ENCODE measurements around the gene PON3. TPM values are rescaled to one million over a fixed set of nuclear protein-coding genes. Genes with fewer than 3 reads are reported as not detected.

The PON3 gene
- total and polyA plus RNA-seq, 2 of the 8 experiments (the other 6 are each of a cell fraction or from before 2014, with no cell fraction given): not detected

DNA sequence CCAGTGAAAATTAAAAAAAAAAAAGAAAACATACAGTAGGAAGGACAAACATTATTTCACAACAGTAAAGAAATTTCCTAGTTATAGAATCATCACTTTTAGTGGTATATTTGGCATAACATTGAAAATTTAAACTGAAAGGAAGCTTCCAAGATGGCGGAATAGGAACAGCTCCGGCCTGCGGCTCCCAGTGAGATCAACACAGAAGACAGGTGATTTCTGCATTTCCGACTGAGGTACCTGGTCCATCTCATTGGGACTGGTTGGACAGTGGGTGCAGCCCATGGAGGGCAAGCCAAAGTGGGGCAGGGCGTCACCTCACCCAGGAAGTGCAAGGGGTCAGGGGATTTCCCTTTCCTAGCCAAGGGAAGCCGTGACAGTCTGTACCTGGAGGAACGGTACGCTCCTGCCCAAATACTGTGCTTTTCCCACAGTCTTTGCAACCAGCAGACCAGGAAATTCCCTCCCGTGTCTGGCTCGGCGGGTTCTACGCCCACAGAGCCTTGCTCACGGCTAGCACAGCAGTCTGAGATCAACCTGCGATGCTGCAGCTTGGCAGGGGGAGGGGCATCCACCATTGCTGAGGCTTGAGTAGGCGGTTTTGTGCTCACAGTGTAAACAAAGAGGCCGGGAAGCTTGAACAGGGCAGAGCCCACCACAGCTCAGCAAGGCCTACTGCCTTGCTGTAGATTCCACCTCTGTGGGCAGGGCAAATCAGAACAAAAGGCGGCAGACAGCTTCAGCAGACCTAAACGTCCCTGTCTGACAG, 19.4 kb downstream of the PON3 start (continued):
- TF ChIP-seq RAD21 (IDR thresholded peaks at IDR 0.05 in 1 of 2, conservative IDR thresholded peaks at IDR 0.05 in 1 of 2; ENCODE audit: low read depth in 2 of 2, low read length in 2 of 2) (no peak), SIX5 (IDR thresholded peaks at IDR 0.05; ENCODE audit: low read depth, low read length) (no peak)
